Peyer's patch (tissue), 4 donors: ENCODE results near the gene C3orf52.

Source experiments
- CTCF ChIP-seq, 6 experiments: fragments of 450-650 bp in 4 of 6; fragments of 200-600 bp in 2 of 6; sonication (generic) in 1 of 6; IDR thresholded peaks; one replicate each; pipeline ENCODE4 v1.5.1; 2017 to 2019; ENCODE audit warnings: antibody characterized with exemption in 6 of 6, mild to moderate bottlenecking in 3 of 6, moderate library complexity in 1 of 6
- POLR2A ChIP-seq, 2 donors: fragments of 450-650 bp; IDR thresholded peaks; one replicate each; pipeline ENCODE4 v1.5.1; 2017; ENCODE audit warnings: antibody characterized with exemption in 2 of 2, mild to moderate bottlenecking in 2 of 2, moderate library complexity in 2 of 2

- no peak for TF ChIP-seq POLR2A (IDR thresholded peaks at IDR 0.05)
- TF ChIP-seq CTCF (IDR thresholded peaks at IDR 0.05), result no peak
Observed at GRCh38 chr3:112134335-112135124, 48.3 kb downstream of the C3orf52 start.
